Fibroblast of peridontal ligament (primary cell): ENCODE measurements around the gene MED27.
A peak's percentile ranks its signal among the peaks of the same experiment; 100 is the strongest.
"Not testable (repeated sequence)": the region's sequence is repeated elsewhere in the genome, so short reads cannot be mapped to it uniquely, and the experiment has no call there.

Experiments
- DNase-seq: peaks from one replicate; pipeline ENCODE4 v3.0.0-alpha.2; 2010; ENCODE audit errors: extremely low read depth

MED27 gene

DNA sequence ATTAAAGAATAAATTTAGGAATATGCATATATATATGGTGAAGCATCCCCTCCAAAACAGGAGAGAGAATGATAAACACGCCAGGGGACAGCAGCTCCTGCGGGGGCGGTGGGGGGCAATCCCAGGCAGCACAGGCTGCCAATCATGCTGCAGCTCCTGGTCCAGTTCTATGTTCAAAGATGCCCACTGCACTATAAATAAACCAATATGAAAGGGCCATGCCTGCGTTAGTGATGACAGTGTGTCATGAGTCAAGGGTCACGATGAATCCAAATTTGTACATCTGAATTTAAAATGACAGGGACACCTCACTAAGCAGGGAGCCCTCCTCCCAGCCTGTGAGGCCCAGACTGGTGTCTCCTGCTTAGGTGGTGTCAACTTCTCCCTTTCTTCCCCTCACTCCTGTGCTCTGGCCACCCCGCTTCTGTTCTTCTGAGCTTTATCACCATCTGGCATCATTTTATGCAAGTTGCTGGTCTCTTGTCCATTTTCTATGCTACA lies 153.9 kb downstream of the MED27 start:
- no peak for DNase-seq

DNA sequence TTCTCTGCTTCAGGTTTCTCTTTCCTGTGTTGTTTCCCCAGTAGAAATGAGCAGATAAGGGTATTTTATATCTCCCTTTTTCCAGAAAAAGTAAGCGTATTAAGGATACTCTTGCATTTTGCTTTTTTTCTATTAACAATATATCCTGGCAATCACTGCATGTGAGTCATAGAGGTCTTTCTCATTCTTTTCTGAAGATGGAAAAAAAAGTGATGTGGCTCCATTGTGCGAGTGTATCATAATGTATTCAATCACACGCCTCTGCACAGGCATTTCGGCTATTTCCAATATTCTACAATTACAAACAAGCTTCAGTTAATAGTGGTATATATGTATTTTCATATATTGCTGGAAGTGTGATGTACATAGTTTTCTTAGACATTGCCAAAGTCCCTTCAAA lies 155.9 kb downstream of the MED27 start:
- no peak for DNase-seq

GRCh38 chr9:131923132-131923671 lies 156.5 kb downstream of the MED27 start:
- no peak for DNase-seq

DNA sequence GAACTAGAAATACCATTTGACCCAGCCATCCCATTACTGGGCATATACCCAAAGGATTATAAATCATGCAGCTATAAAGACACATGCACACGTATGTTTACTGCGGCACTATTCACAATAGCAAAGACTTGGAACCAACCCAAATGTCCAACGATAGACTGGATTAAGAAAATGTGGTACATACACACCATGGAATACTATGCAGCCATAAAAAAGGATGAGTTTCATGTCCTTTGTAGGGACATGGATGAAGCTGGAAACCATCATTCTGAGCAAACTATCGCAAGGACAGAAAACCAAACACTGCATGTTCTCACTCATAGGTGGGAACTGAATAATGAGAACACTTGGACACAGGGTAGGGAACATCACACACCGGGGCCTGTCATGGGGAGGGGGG lies 158.0 kb downstream of the MED27 start:
- DNase-seq: not testable (repeated sequence)

DNA sequence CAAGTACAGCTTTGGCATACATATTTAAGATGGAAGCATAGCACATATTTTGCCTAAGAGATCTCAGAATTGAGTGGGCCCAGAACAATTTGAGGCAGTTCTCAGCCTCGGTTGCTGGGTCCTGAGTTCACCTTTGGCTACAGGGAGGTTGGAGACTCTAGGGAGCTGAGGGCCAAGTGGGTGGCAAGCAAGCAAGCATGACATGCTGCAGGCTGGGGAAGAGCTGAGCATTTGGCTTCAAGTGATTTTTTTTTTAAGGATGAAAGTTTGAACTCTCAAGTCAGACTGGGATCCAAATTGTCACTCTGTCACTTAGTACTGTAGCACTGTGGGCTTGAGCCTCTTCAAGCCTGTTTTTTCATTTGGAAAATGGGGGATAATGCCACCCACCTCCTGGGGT lies 160.5 kb downstream of the MED27 start:
- no peak for DNase-seq

GRCh38 chr9:131918481-131918880 lies 161.2 kb downstream of the MED27 start:
- DNase-seq: no peak

DNA sequence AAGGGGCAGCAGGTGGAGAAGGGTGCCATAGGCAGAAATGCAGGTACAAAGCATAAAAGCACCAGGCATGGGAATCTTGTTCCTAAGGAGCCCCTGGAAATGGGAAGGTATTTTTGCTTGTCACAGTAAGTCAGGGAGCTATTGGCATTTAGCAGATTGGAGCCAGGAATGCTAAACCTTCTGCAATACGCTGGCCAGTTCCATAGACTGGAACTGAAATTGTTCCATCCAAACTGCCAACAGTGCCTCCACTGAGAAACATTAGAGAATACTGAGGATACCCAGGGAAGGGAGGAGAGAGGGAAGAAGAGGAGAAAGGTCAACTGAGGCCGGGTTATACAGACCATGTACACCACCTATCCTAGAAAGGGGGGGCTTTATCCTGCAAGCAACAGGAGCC lies 162.7 kb downstream of the MED27 start:
- DNase-seq: no peak

DNA sequence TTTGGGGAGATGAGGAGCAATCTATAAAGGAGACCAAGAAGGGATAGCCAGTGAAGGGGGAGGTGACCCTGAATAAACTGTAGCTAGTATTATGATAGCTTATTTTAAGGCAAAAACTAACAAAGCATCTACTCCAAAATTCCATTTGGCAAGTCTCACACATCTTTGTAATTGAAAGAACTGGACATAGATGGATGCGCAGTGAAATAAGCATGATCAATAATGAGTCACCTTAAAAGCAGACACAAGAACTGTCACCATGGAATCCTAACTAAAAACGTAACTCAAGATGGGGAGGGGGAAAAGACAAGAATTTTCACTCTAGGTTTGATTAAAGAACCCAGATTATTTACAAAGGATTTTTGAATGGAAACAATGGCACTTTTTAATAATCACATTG lies 164.5 kb downstream of the MED27 start:
- DNase-seq: peak; percentile 43

DNA sequence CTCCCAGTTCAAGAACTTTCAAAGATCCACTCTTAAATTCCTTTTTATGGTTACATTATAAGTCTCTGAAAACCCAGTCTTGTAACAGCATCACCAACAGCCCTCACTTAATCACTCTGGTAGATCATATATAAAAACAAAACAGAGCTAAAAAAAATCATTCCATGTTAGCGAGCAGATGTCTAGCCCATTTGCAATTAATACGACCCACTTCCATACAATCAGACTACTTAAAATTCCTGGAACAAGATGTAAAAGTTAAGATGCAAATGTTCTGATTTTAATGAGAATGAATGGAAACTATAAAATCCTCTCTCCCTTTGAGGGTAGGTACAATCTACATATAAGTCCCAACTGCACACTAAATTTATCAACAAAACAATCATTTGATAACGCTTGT lies 167.0 kb downstream of the MED27 start:
- no peak for DNase-seq

- no peak for DNase-seq
These were observed 167.6 kb downstream of the MED27 start for GRCh38 chr9:131912069-131912468.

DNA sequence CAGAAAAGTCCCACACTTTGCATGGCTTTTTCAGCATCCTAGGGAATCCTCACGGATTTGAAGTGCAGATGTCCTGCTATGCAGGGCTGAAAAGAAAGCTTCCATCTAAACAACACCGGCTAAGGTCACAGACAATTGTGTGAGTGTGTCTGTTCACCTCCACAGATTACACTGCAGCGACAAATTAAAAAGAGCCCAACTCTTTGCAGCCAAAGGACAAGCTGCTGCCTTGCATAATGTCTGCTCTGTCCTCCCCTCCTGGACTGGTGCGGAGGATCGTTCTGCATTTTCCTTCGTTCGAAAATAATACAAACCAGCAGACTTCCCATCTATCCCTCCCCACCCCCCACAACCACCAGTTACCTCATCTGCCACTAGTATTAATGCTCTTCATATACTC lies 169.1 kb downstream of the MED27 start:
- no peak for DNase-seq

GRCh38 chr9:131905144-131905543 lies 174.5 kb downstream of the MED27 start:
- no peak for DNase-seq

DNA sequence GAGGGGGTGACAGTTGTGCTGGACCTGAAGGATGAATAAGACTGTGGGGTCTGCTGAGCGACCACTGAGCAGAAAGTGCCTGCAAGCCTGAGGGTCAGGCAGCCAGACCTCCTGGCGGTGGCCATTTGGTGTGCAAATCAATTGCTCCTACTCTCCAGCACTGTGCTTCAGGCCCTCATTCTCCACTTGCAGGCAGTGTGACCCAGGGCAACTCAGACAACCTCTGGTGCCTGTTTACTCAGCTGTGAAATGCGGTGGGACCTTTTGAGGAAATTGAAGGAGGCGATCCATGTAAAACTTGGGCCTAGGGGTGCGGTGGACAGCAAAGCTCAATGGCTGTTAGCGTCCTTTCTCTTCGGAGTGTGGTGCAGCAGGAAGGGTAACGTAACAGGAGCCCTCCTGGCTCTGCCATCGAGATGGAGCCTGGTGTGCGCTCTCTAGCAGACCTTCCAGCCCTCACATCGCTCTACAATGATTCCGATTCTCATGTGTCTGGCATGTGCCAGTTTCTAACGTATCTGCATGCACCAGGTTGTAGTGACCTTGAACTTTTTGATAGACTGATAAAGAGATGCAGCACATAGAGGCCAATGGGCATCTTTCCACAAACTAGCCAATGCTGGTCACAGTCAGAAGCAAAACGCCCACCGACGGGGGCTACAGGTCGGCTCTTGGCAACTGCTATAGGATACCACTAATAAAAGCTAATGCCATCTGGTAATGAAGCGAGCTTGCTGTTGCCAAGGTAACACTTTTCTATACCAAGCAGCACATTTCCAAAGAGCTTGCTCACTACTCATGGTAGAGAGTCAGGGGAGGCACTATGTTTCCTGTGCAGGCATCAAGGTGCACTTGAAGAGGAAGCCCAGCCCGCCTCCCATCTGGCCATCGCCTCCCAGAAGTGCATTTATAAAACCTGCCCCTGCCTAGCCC lies 180.1 kb downstream of the MED27 start:
- no peak for DNase-seq

DNA sequence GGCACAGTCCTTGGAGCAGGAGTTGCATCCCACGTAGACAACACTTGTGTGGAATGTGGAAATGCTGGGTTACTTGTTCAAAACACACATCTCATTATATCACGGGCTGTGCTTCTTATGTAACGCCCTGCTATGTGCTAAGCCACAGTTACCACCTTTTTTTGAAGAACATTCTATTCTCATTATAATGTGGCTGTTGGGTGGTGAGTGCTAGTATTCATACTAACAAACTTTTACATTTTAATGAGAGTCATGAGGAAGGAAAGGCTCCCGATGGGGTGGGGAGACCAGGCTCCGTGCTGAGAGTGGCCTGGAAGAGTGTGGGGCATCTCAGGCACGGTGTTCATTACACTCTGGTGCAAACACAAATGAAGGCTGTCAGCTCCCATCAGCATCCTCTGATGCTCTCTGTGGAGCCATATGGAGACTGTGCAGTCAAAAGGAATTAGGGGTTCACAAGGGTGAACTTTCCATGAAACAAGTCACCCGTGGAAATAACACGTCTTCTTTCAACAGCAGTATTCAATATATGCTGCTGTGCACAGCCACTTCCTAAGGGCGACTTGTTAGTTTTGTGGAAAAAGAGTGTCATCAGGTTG lies 186.7 kb downstream of the MED27 start:
- no peak for DNase-seq

- no peak for DNase-seq
These were observed 187.4 kb downstream of the MED27 start for GRCh38 chr9:131892162-131892707.

GRCh38 chr9:131891598-131891997 lies 188.1 kb downstream of the MED27 start:
- DNase-seq: no peak

- peak; percentile 31 for DNase-seq
These were observed 190.0 kb downstream of the MED27 start for GRCh38 chr9:131889437-131890251.

GRCh38 chr9:131888923-131889322 lies 190.7 kb downstream of the MED27 start:
- DNase-seq: no peak

DNA sequence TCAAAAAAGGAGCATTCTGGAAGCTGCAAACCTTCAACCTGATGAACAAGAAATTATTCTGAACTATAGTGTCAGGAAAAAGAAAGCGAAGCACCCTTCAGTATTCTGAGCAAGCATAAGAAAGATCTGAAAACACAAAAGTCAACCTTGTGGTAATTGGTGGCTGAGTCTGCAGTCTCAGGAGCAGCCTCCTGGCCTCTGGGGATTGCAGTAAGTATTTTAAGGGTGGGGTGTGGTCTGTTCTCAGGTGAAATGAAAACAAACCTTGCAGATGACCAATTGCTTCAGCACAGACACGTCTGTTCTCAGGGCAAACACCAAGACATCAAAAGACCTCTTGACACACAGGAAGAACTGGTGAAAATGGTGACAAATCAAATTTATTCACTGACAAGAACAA lies 192.0 kb downstream of the MED27 start:
- no peak for DNase-seq

GRCh38 chr9:131886826-131887225 lies 192.8 kb downstream of the MED27 start:
- peak; percentile 74 for DNase-seq

DNA sequence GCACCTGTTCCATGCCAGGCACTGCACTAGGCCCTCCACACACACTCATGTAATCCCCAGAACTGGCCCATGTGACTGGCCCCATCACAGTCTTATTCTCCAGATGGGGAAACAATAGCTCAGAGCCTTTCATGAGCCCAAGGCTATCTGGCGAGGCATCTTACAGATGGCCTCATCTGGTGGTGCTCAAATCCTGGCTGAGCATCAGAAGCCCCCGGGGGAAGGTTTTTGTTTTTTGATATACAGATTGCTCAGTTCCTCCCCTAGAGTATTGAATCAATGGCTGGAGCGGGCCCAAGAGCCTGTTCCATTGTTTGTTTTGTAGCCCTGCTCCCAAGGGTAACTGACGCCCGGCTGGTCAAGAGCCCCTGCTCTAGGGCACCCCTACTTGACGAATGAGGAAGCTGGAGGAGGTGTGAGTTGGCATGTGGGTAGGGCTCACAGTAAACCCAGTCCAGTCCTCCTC lies 194.5 kb downstream of the MED27 start:
- DNase-seq: no peak

- no peak for DNase-seq
These were observed 195.4 kb downstream of the MED27 start for GRCh38 chr9:131884222-131884621.
